HG02610 (cell line): ENCODE results near the gene ATG13.

ENCODE experiments used
- ATAC-seq: cut with Tn5 transposase; IDR thresholded peaks from one replicate; pipeline ENCODE4 v1.9.1; 2021; ENCODE audit warnings: mild to moderate bottlenecking, moderate library complexity; ENCODE audit not compliant: unreplicated experiment

The ATG13 gene

DNA sequence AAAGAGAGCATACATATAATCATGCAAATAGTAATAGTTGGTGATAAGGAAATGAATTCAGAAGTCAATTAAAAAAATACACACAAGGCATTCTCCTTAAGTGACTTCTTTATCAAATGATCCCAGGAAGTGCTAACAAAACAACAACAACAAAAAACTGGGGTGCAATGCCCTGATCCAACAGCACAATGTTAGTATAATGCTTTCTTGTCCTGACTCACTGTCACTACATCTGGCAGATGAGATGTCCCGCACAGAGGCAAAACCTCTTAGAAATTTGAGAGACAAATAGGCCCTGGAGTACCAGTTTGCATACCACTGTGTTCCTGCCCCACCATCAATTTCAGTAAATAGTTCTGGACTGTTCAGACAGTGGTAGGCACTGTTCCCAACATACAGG is 12.6 kb upstream of the ATG13 start:
- no peak for ATAC-seq

- ATAC-seq: no peak
Observed at GRCh38 chr11:46607516-46607915, 9.8 kb upstream of the ATG13 start.

GRCh38 chr11:46609386-46609785 is 8.0 kb upstream of the ATG13 start:
- no peak for ATAC-seq

DNA sequence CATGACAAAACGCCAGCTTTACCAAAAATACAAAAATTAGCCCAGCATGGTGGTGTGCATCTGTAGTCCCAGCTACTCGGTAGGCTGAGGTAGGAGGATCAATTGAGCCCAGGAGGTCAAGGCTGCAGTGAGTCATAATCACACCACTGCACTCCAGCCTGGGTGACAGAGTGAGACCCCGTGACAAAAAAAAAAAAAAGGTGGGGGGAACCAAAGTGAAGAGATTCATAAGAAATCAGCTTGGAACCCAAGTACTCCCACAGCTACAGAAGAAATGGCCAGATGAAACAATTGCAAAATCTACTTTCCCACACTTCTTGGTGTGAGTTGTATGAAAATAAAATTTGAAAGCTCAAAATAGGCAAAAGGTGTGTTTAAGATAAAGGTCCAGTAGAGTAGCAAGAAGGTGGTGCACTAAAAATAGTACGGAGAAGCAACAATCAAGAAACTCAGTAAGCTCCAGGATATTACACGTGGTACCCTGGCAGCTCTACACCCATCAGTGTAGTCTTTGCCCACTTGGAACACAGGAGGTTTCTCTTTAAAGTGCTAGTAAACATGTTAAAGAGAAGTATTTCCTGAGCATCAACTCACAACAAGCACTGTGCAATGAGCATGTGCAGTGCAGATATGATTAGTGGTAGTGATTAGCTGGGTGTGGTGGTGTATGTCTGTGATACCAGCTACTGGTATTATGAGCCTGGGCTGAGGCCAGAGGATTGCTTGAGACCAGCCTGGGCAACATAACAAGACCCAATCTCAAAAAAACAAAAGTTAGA is 5.6 kb upstream of the ATG13 start:
- no peak for ATAC-seq

GRCh38 chr11:46612326-46612725 is 5.0 kb upstream of the ATG13 start:
- ATAC-seq: no peak

DNA sequence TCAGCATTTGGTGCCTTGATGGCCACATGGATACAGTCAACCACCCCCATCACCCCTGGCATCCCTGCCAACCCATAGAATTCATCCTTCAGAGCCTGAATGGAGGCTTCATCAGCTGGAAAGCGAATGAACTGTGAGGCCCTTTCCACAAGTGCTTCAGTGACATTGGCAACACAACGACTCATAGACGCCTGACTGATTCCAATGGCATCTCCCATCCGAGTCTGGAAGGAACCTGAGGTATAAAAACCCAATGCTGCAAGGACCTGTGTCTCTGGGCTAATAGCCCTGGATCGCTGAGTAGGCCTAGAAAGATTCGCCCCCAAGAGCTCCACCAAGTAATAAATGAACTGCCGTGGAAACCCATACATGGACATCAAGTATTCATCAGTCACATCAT is 1.6 kb upstream of the ATG13 start:
- ATAC-seq: no peak

- no peak for ATAC-seq
Observed at GRCh38 chr11:46616551-46617133, 711 bp upstream of the ATG13 start.

- no peak for ATAC-seq
Observed at GRCh38 chr11:46617972-46618314, 590 bp downstream of the ATG13 start.

DNA sequence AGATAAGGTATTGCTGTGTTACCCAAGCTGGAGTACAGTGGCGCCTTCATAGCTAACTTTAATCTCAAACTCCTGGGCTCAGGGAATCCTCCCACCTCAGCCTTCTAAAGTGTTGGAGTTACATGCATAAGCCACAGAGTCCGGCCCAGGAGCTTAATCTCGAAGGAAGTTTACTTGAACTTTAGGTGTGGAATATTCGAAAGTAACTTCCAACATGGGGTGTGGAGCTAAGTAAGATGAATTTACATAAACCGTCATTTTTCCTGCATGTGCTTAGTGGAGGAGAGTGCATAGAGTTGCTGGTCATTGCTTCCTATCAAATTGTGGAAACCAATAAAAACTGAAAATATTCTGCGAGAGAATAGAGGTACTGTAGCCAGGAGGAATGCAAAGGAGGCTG is 1.5 kb downstream of the ATG13 start:
- no peak for ATAC-seq

GRCh38 chr11:46625406-46625805 is 8.1 kb downstream of the ATG13 start:
- ATAC-seq: no peak

DNA sequence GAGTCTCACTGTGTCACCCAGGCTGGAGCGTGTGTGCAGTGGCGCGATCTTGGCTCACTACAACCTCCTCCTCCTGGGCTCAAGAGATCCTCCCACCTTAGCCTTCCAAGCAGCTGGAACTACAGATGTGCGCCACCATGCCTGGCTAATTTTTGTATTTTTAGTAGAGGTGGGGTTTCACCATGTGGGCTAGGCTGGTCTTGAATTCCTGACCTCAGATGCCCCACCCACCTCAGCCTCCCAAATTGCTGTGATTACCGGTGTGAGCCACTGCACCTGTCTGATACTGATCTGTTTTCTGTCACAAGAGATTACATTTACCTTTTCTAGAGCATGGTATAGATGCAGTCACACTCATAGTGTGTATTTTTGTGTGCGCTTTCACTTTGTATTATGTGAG is 11.6 kb downstream of the ATG13 start:
- ATAC-seq: no peak

- no peak for ATAC-seq
Observed at GRCh38 chr11:46630237-46630636, 12.9 kb downstream of the ATG13 start.

DNA sequence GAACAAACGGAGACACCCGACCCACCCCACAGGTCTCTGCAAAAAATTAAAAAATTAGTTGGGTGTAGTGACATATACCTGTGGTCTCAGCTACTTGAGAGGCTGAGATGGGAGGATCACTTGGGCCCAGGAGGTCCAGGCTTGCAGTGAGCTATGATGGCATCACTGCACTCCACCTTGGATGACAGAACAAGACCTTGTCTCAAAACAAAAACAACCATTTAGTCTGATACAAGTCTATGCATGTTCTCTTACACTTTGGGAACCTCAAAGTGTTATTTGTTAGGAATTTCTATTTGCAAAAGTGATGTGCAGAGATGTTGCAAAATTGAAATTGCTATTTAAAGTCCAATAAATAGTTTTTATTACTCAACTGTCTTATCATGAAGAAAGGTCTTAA is 14.3 kb downstream of the ATG13 start:
- no peak for ATAC-seq

- ATAC-seq: no peak
Observed at GRCh38 chr11:46632502-46632901, 15.1 kb downstream of the ATG13 start.

- no peak for ATAC-seq
Observed at GRCh38 chr11:46633291-46634217, 16.2 kb downstream of the ATG13 start.

- no peak for ATAC-seq
Observed at GRCh38 chr11:46635557-46636139, 18.3 kb downstream of the ATG13 start.

DNA sequence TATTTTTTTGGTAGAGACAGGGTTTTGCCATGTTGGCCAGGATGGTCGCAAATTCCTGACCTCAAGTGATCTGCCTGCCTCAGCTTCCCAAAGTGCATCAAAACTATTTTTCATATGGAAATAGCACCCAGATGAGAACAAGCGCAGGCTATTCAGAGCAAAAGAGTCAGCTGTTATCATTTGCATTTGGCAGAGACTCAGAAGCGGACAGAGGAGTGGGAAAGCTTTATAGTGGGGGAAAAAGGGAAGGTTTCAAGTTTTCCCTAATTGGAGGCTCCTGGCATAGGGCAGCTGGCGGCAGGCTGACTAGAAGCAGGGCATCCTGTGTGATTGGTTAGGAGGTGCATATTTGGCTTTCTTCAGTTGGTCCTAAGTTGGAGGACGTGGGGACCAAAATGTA is 20.2 kb downstream of the ATG13 start:
- ATAC-seq: no peak

- ATAC-seq: no peak
Observed at GRCh38 chr11:46639197-46639839, 22.0 kb downstream of the ATG13 start.

DNA sequence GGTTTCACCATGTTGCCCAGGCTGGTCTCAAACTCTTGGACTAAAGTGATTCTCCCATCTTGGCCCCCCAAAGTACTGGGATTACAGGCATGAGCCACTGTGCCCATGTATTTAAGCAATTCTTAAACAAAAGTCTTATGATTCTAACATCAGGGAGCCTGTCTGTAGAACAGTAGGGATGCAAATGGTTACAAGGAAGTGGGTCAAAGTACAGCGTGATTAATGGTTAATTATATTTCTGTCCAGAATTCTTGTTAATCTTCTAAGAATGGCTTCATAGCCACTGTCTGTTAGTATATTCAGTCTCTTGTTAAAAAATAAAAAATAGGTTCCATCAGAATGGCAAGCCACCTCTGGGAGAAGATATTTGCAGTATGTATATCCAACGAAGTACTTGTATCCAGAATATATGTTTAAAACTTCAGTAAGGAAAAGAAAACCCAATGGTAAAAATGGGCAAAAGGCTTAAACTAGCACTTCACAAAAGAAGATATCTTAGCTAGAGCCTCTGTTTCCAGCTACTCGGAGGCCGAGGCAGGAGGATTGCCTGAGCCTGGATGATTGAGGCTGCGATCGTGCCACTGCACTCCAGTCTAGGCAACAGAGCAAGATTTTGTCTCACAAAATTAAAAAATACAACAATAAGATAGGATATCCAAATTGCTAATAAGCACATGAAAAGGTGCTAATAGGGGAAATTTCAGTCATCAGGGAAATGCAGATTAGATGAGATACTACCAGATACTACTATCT is 22.9 kb downstream of the ATG13 start:
- ATAC-seq: no peak

DNA sequence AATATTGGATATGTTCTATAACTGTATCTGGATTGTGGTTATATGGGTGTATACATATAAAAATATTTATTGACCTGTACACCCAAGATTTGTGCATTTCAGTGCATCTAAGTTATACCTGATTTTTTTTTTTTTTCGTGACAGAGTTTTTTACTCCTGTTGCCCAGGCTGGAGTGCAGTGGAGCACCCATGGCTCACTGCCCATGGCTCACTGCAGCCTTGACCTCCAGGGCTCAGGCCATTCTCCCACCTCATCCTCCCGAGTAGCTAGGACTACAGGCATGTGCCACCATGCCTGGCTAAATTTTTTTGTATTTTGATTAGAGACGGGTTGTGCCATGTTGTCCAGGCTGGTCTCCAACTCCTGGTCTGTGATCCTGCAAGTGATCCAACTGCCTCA is 24.3 kb downstream of the ATG13 start:
- no peak for ATAC-seq
